HepG2 (cell line): ENCODE data around the gene SYTL5.

Source experiments
- MYC ChIP-seq: sonication (generic); formaldehyde crosslinking; IDR thresholded peaks from 2 replicates; pipeline ENCODE4 v1.9.0; 2021; ENCODE audit warnings: missing genetic modification reagents, borderline replicate concordance
- ZFX ChIP-seq: sonication (generic); formaldehyde crosslinking; IDR thresholded peaks from 2 replicates; pipeline ENCODE4 v1.4.0; 2020; ENCODE audit warnings: mild to moderate bottlenecking, low read depth, missing genetic modification reagents, moderate library complexity

GRCh38 chrX:38087594-38087993 is 81.2 kb downstream of the SYTL5 start:
- TF ChIP-seq MYC (CRISPR knock-in tag) (no peak), ZFX (CRISPR knock-in tag) (no peak)
